Esophagus squamous epithelium (tissue), 4 donors: ENCODE results near the gene CES1.

Experiments used
- CTCF ChIP-seq, 6 experiments: fragments of 450-650 bp in 4 of 6; fragments of 200-600 bp in 2 of 6; sonication (generic) in 2 of 6; IDR thresholded peaks; one replicate each; pipeline ENCODE4 v1.5.1; 2016 to 2019; ENCODE audit warnings: antibody characterized with exemption in 6 of 6, mild to moderate bottlenecking in 4 of 6, moderate library complexity in 4 of 6
- POLR2A ChIP-seq, 4 donors: fragments of 450-650 bp; IDR thresholded peaks; one replicate each; pipeline ENCODE4 v1.6.1; 2017; ENCODE audit warnings: antibody characterized with exemption in 4 of 4, mild to moderate bottlenecking in 4 of 4, moderate library complexity in 3 of 4

- TF ChIP-seq POLR2A (IDR thresholded peaks at IDR 0.05): no peak
- no peak for TF ChIP-seq CTCF (IDR thresholded peaks at IDR 0.05)
Observed at GRCh38 chr16:55868137-55868536, 35.2 kb upstream of the CES1 start.
